Upper lobe of right lung (tissue), 1 donor: ENCODE measurements around the gene PHYHIPL. TPM values are rescaled to one million over a fixed set of nuclear protein-coding genes. Genes with fewer than 3 reads are reported as not detected.

ENCODE experiments used
- ATAC-seq: fragments of 200-7000 bp; cut with Tn5 transposase; one replicate; pipeline ENCODE4 v1.9.1; 2020; ENCODE audit warnings: mild to moderate bottlenecking, moderate library complexity
- DNase-seq: peaks from one replicate; pipeline ENCODE4 v3.0.0-alpha.2; 2020
- H3K27ac ChIP-seq: fragments of 200-600 bp; one replicate; pipeline ENCODE4 v1.8.0; 2022
- H3K27me3 ChIP-seq: fragments of 200-600 bp; one replicate; pipeline ENCODE4 v1.8.0; 2022; ENCODE audit warnings: mild to moderate bottlenecking
- H3K36me3 ChIP-seq: fragments of 200-600 bp; one replicate; pipeline ENCODE4 v1.8.0; 2022
- H3K4me1 ChIP-seq: fragments of 200-600 bp; one replicate; pipeline ENCODE4 v1.8.0; 2022
- H3K4me3 ChIP-seq: fragments of 200-600 bp; one replicate; pipeline ENCODE4 v1.8.0; 2022; ENCODE audit warnings: mild to moderate bottlenecking
- H3K9me3 ChIP-seq: fragments of 200-600 bp; one replicate; pipeline ENCODE4 v1.8.0; 2022
- CTCF ChIP-seq: fragments of 200-600 bp; IDR thresholded peaks from one replicate; pipeline ENCODE4 v1.8.0; 2022; ENCODE audit warnings: antibody characterized with exemption
- intact Hi-C: fragments of 100-400 bp; cut with DNase I; formaldehyde crosslinking; loops from one replicate; pipeline ENCODE4 v1.11.0; 2022
- total RNA-seq: library from RNA; stranded (reverse); fragmentation: NEBNext Ultra II Directional; extraction: Animal tissue kit (Norgen Biotek cat#: 25700); gene quantifications from one replicate; pipeline ENCODE4 v1.2.1, GENCODE V29; 2021
- donor health status: DM: no; HTN: yes; CAD: no; lungs with severe emphysema.

Gene PHYHIPL
- total RNA-seq, 1 donor from 2014 or later: not detected

- Histone ChIP-seq H3K27me3 (no peaks in the 10 kb centered on the region), H3K4me1 (no peaks in the 10 kb centered on the region), H3K9me3 (no peaks in the 10 kb centered on the region), H3K27ac (no peak overlapping the region), H3K4me3 (no peak overlapping the region), H3K36me3 (no peaks in the 10 kb centered on the region)
- TF ChIP-seq CTCF: no peak
- intact Hi-C loops: no loop called here
- ATAC-seq (no peak), DNase-seq (no peak)
Observed at GRCh38 chr10:59133841-59134593, 42.4 kb upstream of the PHYHIPL start.

- TF ChIP-seq CTCF: no peak
- Histone ChIP-seq H3K9me3 (no peaks in the 10 kb centered on the region), H3K27me3 (no peaks in the 10 kb centered on the region), H3K36me3 (no peaks in the 10 kb centered on the region), H3K4me3 (no peak overlapping the region), H3K27ac (no peak overlapping the region), H3K4me1 (no peaks in the 10 kb centered on the region)
- no peak for DNase-seq
- ATAC-seq: no peak
- intact Hi-C loops: no loop called here
Observed at GRCh38 chr10:59134785-59135184, 41.7 kb upstream of the PHYHIPL start.

GRCh38 chr10:59135275-59135674 lies 41.2 kb upstream of the PHYHIPL start:
- TF ChIP-seq CTCF: no peak
- ATAC-seq (no peak), DNase-seq (no peak)
- Histone ChIP-seq H3K27ac (no peak overlapping the region), H3K27me3 (no peaks in the 10 kb centered on the region), H3K36me3 (no peaks in the 10 kb centered on the region), H3K4me3 (no peak overlapping the region), H3K9me3 (no peaks in the 10 kb centered on the region), H3K4me1 (no peaks in the 10 kb centered on the region)
- intact Hi-C loops: no loop called here

GRCh38 chr10:59138052-59138451 lies 38.4 kb upstream of the PHYHIPL start:
- Histone ChIP-seq H3K36me3 (no peaks in the 10 kb centered on the region), H3K4me1 (no peaks in the 10 kb centered on the region), H3K9me3 (no peaks in the 10 kb centered on the region), H3K4me3 (no peak overlapping the region), H3K27ac (no peak overlapping the region), H3K27me3 (no peaks in the 10 kb centered on the region)
- DNase-seq (no peak), ATAC-seq (no peak)
- intact Hi-C loops: no loop called here
- TF ChIP-seq CTCF: no peak

GRCh38 chr10:59143544-59143943 lies 32.9 kb upstream of the PHYHIPL start:
- Histone ChIP-seq H3K4me1 (no peaks in the 10 kb centered on the region), H3K9me3 (no peaks in the 10 kb centered on the region), H3K27me3 (no peaks in the 10 kb centered on the region), H3K4me3 (no peak overlapping the region), H3K36me3 (no peaks in the 10 kb centered on the region), H3K27ac (no peak overlapping the region)
- ATAC-seq (no peak), DNase-seq (no peak)
- TF ChIP-seq CTCF: no peak
- intact Hi-C loops: no loop called here

GRCh38 chr10:59148701-59149100 lies 27.7 kb upstream of the PHYHIPL start:
- H3K36me3 ChIP-seq: no peaks in the 10 kb centered on the region
- ATAC-seq (no peak), DNase-seq (no peak)
- H3K4me1 ChIP-seq: no peaks in the 10 kb centered on the region
- no peaks in the 10 kb centered on the region for H3K27me3 ChIP-seq
- no peak overlapping the region for H3K4me3 ChIP-seq
- H3K27ac ChIP-seq: no peak overlapping the region
- intact Hi-C loops: no loop called here
- TF ChIP-seq CTCF: no peak
- no peaks in the 10 kb centered on the region for H3K9me3 ChIP-seq
